Lower leg skin (tissue), 4 donors: ENCODE measurements around the gene HAND1. TPM values are rescaled to one million over a fixed set of nuclear protein-coding genes. Genes with fewer than 3 reads are reported as not detected.

ENCODE experiments used
- DNase-seq, 2 donors: peaks; one replicate each; pipeline ENCODE4 v3.0.0-alpha.2; 2019; ENCODE audit warnings: low spot score in 2 of 2
- H3K4me3 ChIP-seq: fragments of 200-600 bp; sonication (generic); 2 replicates; pipeline ENCODE4 v1.5.1; 2017; ENCODE audit warnings: mild to moderate bottlenecking, low read depth; ENCODE audit not compliant: poor library complexity, severe bottlenecking
- POLR2A ChIP-seq, 2 donors: fragments of 450-650 bp; IDR thresholded peaks; one replicate each; pipeline ENCODE4 v1.6.1; 2016 to 2017; ENCODE audit warnings: antibody characterized with exemption in 2 of 2, mild to moderate bottlenecking in 1 of 2, moderate library complexity in 1 of 2
- WGBS, 2 donors: methylation state at CpG; one replicate each; pipeline ENCODE4 v1.1.5; 2018; 5-methylcytosine and 5-hydroxymethylcytosine counted together
- intact Hi-C: fragments of 100-400 bp; cut with DNase I; formaldehyde crosslinking; loops from one replicate; pipeline ENCODE4 v1.15.0; 2023; ENCODE audit warnings: low total_unique reads
- total RNA-seq, 4 donors: library from RNA; depleted of rRNA; stranded (reverse); fragments of >200 nt; gene quantifications; one replicate each; pipeline ENCODE4 v1.1.0, GENCODE V29; 2016
- TF ChIP-seq, protein P1 (sequence below), 3 donors: fragments of 450-650 bp; IDR thresholded peaks; one replicate each; pipeline ENCODE4 v1.5.1; 2016; ENCODE audit warnings: antibody characterized with exemption in 3 of 3, mild to moderate bottlenecking in 3 of 3, moderate library complexity in 2 of 3

The HAND1 gene
- total RNA-seq, 4 donors from 2014 or later = not detected

GRCh38 chr5:154428208-154428607 lies 49.8 kb downstream of the HAND1 start:
- WGBS, 2 donors = 98 to 99% methylated on average over 3 of the region's 3 CpGs
- DNase-seq = no peak
- intact Hi-C loops = no loop called here
- no peak overlapping the region for H3K4me3 ChIP-seq
- TF ChIP-seq, protein P1, sequence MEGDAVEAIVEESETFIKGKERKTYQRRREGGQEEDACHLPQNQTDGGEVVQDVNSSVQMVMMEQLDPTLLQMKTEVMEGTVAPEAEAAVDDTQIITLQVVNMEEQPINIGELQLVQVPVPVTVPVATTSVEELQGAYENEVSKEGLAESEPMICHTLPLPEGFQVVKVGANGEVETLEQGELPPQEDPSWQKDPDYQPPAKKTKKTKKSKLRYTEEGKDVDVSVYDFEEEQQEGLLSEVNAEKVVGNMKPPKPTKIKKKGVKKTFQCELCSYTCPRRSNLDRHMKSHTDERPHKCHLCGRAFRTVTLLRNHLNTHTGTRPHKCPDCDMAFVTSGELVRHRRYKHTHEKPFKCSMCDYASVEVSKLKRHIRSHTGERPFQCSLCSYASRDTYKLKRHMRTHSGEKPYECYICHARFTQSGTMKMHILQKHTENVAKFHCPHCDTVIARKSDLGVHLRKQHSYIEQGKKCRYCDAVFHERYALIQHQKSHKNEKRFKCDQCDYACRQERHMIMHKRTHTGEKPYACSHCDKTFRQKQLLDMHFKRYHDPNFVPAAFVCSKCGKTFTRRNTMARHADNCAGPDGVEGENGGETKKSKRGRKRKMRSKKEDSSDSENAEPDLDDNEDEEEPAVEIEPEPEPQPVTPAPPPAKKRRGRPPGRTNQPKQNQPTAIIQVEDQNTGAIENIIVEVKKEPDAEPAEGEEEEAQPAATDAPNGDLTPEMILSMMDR (IDR thresholded peaks at IDR 0.05) = no peak
- no peak for TF ChIP-seq POLR2A (IDR thresholded peaks at IDR 0.05)

Other genes with a start within 250 kb of the HAND1 start
- 10 to 100 TPM; 28.3 to 54.4 (median 39.9) TPM for gene SAP30L, start 32.2 kb downstream of the HAND1 start, total RNA-seq